SK-N-MC (cell line): ENCODE data around the gene KIFC3.

Experiments
- EZH2 ChIP-seq: fragments of 200-600 bp; sonication (generic); IDR thresholded peaks from one replicate; pipeline ENCODE4 v1.6.1; 2017; ENCODE audit warnings: antibody characterized with exemption
- POLR2AphosphoS5 ChIP-seq: IDR thresholded peaks from 2 replicates; pipeline ENCODE4 v1.6.1; 2012; ENCODE audit warnings: mild to moderate bottlenecking, low read depth, low read length, borderline replicate concordance

DNA sequence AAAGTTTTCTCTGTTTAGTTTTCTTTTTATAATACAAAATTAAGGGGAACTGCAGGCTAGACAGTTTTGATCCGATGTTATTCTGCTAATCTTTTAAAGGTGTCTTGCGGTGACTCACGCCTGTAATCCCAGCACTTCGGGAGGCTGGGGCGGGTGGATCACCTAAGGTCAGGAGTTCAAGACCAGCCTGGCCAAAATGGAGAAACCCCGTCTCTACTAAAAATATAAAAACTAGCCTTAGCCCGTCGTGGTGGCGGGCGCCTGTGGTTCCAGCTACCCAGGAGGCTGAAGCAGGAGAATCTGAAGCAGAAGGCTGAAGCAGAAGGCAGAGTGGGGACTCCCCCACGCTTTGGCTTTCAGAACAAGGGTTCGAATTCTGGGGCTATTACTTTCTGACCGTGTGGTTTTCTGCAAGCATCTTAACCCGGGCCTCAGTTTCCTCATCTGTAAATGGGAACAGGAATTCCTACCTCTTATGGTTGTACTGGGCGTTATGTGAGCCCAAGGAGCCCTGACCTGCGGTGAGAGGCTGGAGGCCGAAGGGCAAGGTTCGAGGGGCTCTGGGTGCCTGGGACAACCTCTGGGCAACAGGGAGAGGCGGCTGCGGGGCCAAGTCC, 67.9 kb downstream of the KIFC3 start:
- TF ChIP-seq EZH2 (no peak), POLR2AphosphoS5 (no peak)
